HG03469 (cell line): ENCODE data around the gene CNTN5.

Source experiments
- ATAC-seq: cut with Tn5 transposase; IDR thresholded peaks from one replicate; pipeline ENCODE4 v1.9.1; 2021; ENCODE audit warnings: mild to moderate bottlenecking, moderate library complexity, moderate number of reproducible peaks; ENCODE audit not compliant: unreplicated experiment

Gene CNTN5

GRCh38 chr11:100367892-100368291 is 1347.1 kb downstream of the CNTN5 start:
- no peak for ATAC-seq

GRCh38 chr11:100383357-100383865 is 1362.7 kb downstream of the CNTN5 start:
- no peak for ATAC-seq

GRCh38 chr11:100396266-100396665 is 1375.5 kb downstream of the CNTN5 start:
- no peak for ATAC-seq

GRCh38 chr11:100397401-100397800 is 1376.7 kb downstream of the CNTN5 start:
- no peak for ATAC-seq

- no peak for ATAC-seq
Measured at GRCh38 chr11:100403816-100404215, 1383.1 kb downstream of the CNTN5 start.

- ATAC-seq: no peak
Measured at GRCh38 chr11:100404907-100405306, 1384.2 kb downstream of the CNTN5 start.
